GM12878 (cell line): ENCODE measurements around the gene CCDC28A.

Experiments
- ATF7 ChIP-seq: fragments of 450-650 bp; IDR thresholded peaks from 2 replicates; pipeline ENCODE4 v1.6.1; 2016; ENCODE audit warnings: low read depth, mild to moderate bottlenecking
- CREM ChIP-seq: IDR thresholded peaks from 2 replicates; pipeline ENCODE4 v1.6.1; 2014; ENCODE audit warnings: antibody characterized with exemption, low read depth
- CTCF ChIP-seq, 3 experiments: IDR thresholded peaks in 2 of 3; conservative IDR thresholded peaks in 1 of 3; 2 replicates each; pipeline ENCODE4 v1.5.1; 2011; ENCODE audit warnings: low read depth in 3 of 3, low read length in 3 of 3, mild to moderate bottlenecking in 3 of 3, control low read depth in 2 of 3, moderate library complexity in 2 of 3, inconsistent platforms in 1 of 3, mixed read lengths in 1 of 3; ENCODE audit not compliant: control insufficient read depth in 2 of 3, insufficient read depth in 1 of 3; ENCODE audit errors: extremely low read depth in 1 of 3
- JUND ChIP-seq: IDR thresholded peaks from 2 replicates; pipeline ENCODE4 v1.6.1; 2012; ENCODE audit warnings: low read depth, mild to moderate bottlenecking, low read length, improper control_type of control experiment, moderate library complexity
- NFYB ChIP-seq: IDR thresholded peaks from 2 replicates; pipeline ENCODE4 v1.6.1; 2011; ENCODE audit warnings: low read depth, mild to moderate bottlenecking, low read length, improper control_type of control experiment, moderate library complexity; ENCODE audit not compliant: insufficient read depth
- POLR2A ChIP-seq: IDR thresholded peaks from 2 replicates; pipeline ENCODE4 v1.6.1; 2011; ENCODE audit warnings: low read depth, mild to moderate bottlenecking, low read length
- POLR2AphosphoS5 ChIP-seq: IDR thresholded peaks from 2 replicates; pipeline ENCODE4 v1.6.1; 2011; ENCODE audit warnings: mild to moderate bottlenecking, low read length, inconsistent platforms
- REST ChIP-seq: IDR thresholded peaks from 2 replicates; pipeline ENCODE4 v1.6.1; 2012; ENCODE audit warnings: mild to moderate bottlenecking, low read depth, low read length
- SIX5 ChIP-seq: IDR thresholded peaks from 2 replicates; pipeline ENCODE4 v1.6.1; 2011; ENCODE audit warnings: mild to moderate bottlenecking, low read depth, low read length, moderate library complexity; ENCODE audit not compliant: severe bottlenecking
- SMAD1 ChIP-seq: fragments of 450-650 bp; IDR thresholded peaks from 2 replicates; pipeline ENCODE4 v1.6.1; 2018; ENCODE audit warnings: mild to moderate bottlenecking, low read depth; ENCODE audit not compliant: partially characterized antibody
- SMC3 ChIP-seq: IDR thresholded peaks from 2 replicates; pipeline ENCODE4 v1.6.1; 2011; ENCODE audit warnings: low read length, improper control_type of control experiment, borderline replicate concordance

GRCh38 chr6:138765896-138766655, 7.5 kb upstream of the CCDC28A start:
- no peak for TF ChIP-seq SMAD1
- no peak for TF ChIP-seq ATF7
- TF ChIP-seq POLR2A = no peak
- TF ChIP-seq SMC3 = peak; percentile 84; the same call in 1 of the 2 replicates
- TF ChIP-seq JUND = no peak
- no peak for TF ChIP-seq REST
- TF ChIP-seq CREM = no peak
- TF ChIP-seq CTCF (IDR thresholded peaks at IDR 0.05 in 2 of 3, conservative IDR thresholded peaks at IDR 0.05 in 1 of 3; ENCODE audit: control insufficient read depth in 2 of 3, extremely low read depth in 1 of 3, insufficient read depth in 1 of 3, low read depth in 3 of 3, low read length in 3 of 3) = peak; percentile 39 to 64 (median 50); a peak in 5 of 6 replicates
- TF ChIP-seq NFYB = no peak
- TF ChIP-seq SIX5 = no peak
- TF ChIP-seq POLR2AphosphoS5 = no peak
